Mesothelial cell of epicardium (in vitro differentiated cells): ENCODE data around the gene SDCCAG8. TPM values are rescaled to one million over a fixed set of nuclear protein-coding genes. Genes with fewer than 3 reads are reported as not detected.
A peak's percentile ranks its signal among the peaks of the same experiment; 100 is the strongest.

Experiments used
- DNase-seq, 2 experiments: peaks; one replicate each; pipeline ENCODE4 v3.0.0; 2021; ENCODE audit warnings: low spot score in 2 of 2; ENCODE audit not compliant: unreplicated experiment in 2 of 2
- H3K27ac Mint-ChIP-seq: 2 replicates; pipeline ENCODE4 v1.8.0; 2021; ENCODE audit warnings: mixed read lengths
- H3K27me3 Mint-ChIP-seq: 2 replicates; pipeline ENCODE4 v1.8.0; 2021; ENCODE audit warnings: low read depth, mixed read lengths
- H3K36me3 Mint-ChIP-seq: 2 replicates; pipeline ENCODE4 v1.8.0; 2021; ENCODE audit warnings: mixed read lengths
- H3K4me1 Mint-ChIP-seq: 2 replicates; pipeline ENCODE4 v1.8.0; 2021; ENCODE audit warnings: mixed read lengths
- H3K4me3 Mint-ChIP-seq: 2 replicates; pipeline ENCODE4 v1.8.0; 2021; ENCODE audit warnings: mild to moderate bottlenecking, moderate library complexity, mixed read lengths
- H3K9me3 Mint-ChIP-seq: 2 replicates; pipeline ENCODE4 v1.8.0; 2021; ENCODE audit warnings: mixed read lengths
- CTCF ChIP-seq: fragments of 200-600 bp; sonication (generic); IDR thresholded peaks from one replicate; pipeline ENCODE4 v1.5.0; 2021; ENCODE audit warnings: antibody characterized with exemption; ENCODE audit not compliant: unreplicated experiment
- total RNA-seq: library from RNA; stranded (reverse); gene quantifications from 3 replicates; pipeline ENCODE4 v1.2.1, GENCODE V29; 2021

Gene SDCCAG8
- total RNA-seq, 1 donor from 2014 or later: 37.3 TPM

DNA sequence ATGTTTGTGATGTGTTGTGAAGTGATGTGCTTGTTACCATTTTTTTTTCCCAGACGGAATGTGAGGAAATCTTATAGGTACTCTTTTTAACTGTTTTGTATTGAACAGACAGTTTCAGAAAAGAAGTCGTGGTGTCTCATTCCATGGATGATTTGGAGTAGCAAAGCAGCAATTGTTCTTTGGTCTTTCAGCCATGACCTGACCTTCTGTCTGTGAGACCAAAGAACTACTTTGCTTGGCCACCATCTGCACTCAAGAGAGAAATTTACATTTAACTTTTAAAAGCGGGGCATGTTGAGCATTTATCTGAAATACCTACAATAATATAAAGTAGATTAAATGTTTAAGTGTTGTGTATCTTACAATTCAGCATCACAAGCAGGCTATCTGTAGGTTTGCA, 90.2 kb downstream of the SDCCAG8 start:
- TF ChIP-seq CTCF: no peak
- H3K36me3 Mint-ChIP-seq: peaks cover 26% of the 10 kb centered on the region
- no peak overlapping the region for H3K4me3 Mint-ChIP-seq

DNA sequence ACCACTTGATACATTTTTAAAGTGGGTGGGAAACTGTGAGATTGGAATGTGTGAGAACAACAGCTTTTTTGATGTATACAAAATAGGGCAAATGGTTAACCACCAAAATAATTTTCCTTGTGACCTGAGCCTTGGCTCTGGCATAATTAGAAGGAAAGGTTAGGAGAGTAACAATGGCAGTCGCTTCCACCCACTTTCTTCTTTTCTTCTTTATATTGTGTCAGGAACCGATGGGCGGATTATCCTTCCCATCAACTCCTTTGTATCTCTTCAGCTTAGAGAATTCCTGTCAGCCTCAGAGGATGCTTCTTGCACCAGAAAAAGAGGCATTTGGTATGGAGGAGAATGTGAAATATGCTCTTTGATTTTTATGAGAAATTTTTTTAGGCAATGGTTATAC, 90.6 kb downstream of the SDCCAG8 start:
- no peak for TF ChIP-seq CTCF
- H3K36me3 Mint-ChIP-seq: peaks cover 26% of the 10 kb centered on the region
- H3K9me3 Mint-ChIP-seq: no peaks in the 10 kb centered on the region
- peaks cover 2% of the 10 kb centered on the region for H3K4me1 Mint-ChIP-seq
- H3K27ac Mint-ChIP-seq: no peak overlapping the region
- H3K4me3 Mint-ChIP-seq: no peak overlapping the region
- H3K27me3 Mint-ChIP-seq: no peaks in the 10 kb centered on the region
- DNase-seq: no peak

More for the DNA sequence above, 90.2 kb downstream of the SDCCAG8 start:
- no peaks in the 10 kb centered on the region for H3K27me3 Mint-ChIP-seq
- peaks cover 2% of the 10 kb centered on the region for H3K4me1 Mint-ChIP-seq
- DNase-seq: no peak
- H3K27ac Mint-ChIP-seq: no peak overlapping the region
- H3K9me3 Mint-ChIP-seq: no peaks in the 10 kb centered on the region

DNA sequence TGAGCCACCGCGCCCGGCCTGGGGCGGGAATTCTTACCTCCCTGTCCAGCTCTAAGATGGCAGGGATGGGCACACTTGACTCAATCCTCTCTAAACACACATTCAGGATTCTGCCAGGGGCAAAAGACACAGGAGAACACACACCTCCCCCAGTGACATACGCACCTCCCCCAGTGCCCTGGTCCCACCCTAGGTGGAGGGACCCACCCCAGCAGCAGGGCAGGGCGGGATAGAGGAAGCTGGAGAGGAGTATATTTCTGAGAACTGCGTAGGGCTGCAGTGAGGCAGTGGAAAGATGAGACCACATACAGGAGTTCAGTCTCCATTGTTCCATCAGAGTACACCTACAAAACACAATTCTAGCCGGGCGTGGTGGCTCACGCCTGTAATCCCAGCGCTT, 92.5 kb downstream of the SDCCAG8 start:
- Mint-ChIP-seq H3K27ac (no peak overlapping the region), H3K4me3 (no peak overlapping the region), H3K27me3 (no peaks in the 10 kb centered on the region), H3K9me3 (no peaks in the 10 kb centered on the region), H3K36me3 (peaks cover 26% of the 10 kb centered on the region), H3K4me1 (peaks cover 6% of the 10 kb centered on the region)
- no peak for DNase-seq
- no peak for TF ChIP-seq CTCF

DNA sequence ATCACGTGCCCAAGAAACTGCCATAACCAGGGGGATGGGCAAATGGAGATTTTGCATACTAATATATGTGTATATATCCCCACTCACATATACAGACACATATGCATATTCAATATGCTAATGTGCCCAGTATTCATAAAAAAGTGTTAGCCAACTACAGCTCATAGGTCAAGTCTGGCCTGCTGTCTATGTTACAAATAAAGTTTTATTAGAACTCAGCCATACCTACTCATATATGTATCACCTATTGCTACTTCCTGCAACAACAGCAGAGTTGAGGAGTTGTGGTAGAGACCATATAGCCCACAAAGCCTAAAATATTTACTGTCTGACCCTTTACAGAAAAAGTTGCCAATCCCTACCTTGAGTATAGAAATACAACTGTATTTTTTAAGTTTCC, 93.3 kb downstream of the SDCCAG8 start:
- no peak for DNase-seq
- H3K36me3 Mint-ChIP-seq: peaks cover 24% of the 10 kb centered on the region
- H3K27ac Mint-ChIP-seq: no peak overlapping the region
- no peak for TF ChIP-seq CTCF
- H3K4me3 Mint-ChIP-seq: no peak overlapping the region
- peaks cover 5% of the 10 kb centered on the region for H3K4me1 Mint-ChIP-seq
- H3K9me3 Mint-ChIP-seq: no peaks in the 10 kb centered on the region
- H3K27me3 Mint-ChIP-seq: no peaks in the 10 kb centered on the region

DNA sequence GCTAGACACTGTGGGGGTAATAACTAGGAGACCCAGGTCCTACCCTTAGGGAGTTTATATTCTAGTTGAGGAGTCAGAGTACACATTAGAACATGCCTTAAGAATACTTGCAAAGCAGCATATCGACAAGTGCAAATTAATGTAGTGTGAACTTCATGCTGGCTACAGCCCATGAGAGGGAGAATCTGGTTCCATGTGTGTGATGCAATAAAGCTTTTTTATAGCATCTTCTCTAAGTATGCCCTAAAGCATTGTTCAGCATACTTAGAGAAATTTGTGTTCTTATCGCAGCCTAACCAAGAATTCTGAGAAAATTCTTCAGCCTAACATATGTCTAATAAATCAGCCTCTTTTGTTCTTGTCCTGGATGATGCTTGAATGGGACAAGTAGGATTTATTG, 95.5 kb downstream of the SDCCAG8 start:
- no peak overlapping the region for H3K4me3 Mint-ChIP-seq
- DNase-seq: no peak
- no peak for TF ChIP-seq CTCF

GRCh38 chr1:243354511-243355153, 98.8 kb downstream of the SDCCAG8 start:
- Mint-ChIP-seq H3K4me3 (no peak overlapping the region), H3K9me3 (peaks cover 12% of the 10 kb centered on the region), H3K27ac (peak overlapping the region; percentile 89), H3K4me1 (peaks cover 16% of the 10 kb centered on the region), H3K36me3 (peaks cover 22% of the 10 kb centered on the region), H3K27me3 (no peaks in the 10 kb centered on the region)
- no peak for TF ChIP-seq CTCF
- no peak for DNase-seq

More for the DNA sequence above, 95.5 kb downstream of the SDCCAG8 start:
- H3K27me3 Mint-ChIP-seq: no peaks in the 10 kb centered on the region
- H3K27ac Mint-ChIP-seq: no peak overlapping the region
- H3K4me1 Mint-ChIP-seq: peaks cover 16% of the 10 kb centered on the region
- no peaks in the 10 kb centered on the region for H3K9me3 Mint-ChIP-seq
- H3K36me3 Mint-ChIP-seq: peaks cover 24% of the 10 kb centered on the region
